Retinal pigment epithelial cell (primary cell): Measurements from ENCODE around the gene CASZ1.

ENCODE experiments used
- DNase-seq: peaks from one replicate; pipeline ENCODE4 v3.0.0-alpha.2; 2010; ENCODE audit warnings: low read depth
- H3K4me3 ChIP-seq: 2 replicates; pipeline ENCODE4 v1.5.1; 2011; ENCODE audit warnings: mild to moderate bottlenecking, low read length, control low read depth, moderate library complexity
- TF ChIP-seq, protein P1 (sequence below): conservative IDR thresholded peaks from 2 replicates; pipeline ENCODE4 v1.5.1; 2011; ENCODE audit warnings: low read depth, low read length, control low read depth, inconsistent platforms

CASZ1 gene

DNA sequence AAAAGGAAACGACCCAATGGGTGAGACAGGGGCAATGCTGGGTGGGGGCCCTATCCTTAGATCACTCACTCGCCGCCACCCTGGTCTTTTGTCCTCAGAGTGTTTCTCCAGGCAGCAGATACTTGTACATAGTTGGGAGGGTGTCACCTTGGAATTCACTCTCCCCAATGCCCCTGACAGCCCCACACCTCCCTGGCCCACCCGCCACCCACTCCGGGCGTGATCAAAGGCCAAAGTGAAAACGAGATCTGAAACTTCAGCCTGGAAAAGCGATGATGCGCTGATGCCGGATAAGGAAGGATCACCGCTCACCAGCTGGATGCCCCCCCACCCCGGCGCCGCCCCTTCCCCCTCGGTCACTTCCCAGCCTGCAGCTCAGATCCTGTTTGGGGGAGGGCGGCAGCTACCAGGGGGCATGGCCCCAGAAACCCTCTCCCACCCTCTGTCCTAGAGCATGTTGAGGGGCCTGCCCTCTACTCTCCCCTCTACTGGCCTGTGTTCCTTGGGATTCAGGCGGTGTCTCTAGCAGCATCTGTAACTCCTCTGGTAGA is 33.6 kb upstream of the CASZ1 start:
- TF ChIP-seq, protein P1, sequence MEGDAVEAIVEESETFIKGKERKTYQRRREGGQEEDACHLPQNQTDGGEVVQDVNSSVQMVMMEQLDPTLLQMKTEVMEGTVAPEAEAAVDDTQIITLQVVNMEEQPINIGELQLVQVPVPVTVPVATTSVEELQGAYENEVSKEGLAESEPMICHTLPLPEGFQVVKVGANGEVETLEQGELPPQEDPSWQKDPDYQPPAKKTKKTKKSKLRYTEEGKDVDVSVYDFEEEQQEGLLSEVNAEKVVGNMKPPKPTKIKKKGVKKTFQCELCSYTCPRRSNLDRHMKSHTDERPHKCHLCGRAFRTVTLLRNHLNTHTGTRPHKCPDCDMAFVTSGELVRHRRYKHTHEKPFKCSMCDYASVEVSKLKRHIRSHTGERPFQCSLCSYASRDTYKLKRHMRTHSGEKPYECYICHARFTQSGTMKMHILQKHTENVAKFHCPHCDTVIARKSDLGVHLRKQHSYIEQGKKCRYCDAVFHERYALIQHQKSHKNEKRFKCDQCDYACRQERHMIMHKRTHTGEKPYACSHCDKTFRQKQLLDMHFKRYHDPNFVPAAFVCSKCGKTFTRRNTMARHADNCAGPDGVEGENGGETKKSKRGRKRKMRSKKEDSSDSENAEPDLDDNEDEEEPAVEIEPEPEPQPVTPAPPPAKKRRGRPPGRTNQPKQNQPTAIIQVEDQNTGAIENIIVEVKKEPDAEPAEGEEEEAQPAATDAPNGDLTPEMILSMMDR = no peak
- no peak overlapping the region for H3K4me3 ChIP-seq
- DNase-seq = no peak

DNA sequence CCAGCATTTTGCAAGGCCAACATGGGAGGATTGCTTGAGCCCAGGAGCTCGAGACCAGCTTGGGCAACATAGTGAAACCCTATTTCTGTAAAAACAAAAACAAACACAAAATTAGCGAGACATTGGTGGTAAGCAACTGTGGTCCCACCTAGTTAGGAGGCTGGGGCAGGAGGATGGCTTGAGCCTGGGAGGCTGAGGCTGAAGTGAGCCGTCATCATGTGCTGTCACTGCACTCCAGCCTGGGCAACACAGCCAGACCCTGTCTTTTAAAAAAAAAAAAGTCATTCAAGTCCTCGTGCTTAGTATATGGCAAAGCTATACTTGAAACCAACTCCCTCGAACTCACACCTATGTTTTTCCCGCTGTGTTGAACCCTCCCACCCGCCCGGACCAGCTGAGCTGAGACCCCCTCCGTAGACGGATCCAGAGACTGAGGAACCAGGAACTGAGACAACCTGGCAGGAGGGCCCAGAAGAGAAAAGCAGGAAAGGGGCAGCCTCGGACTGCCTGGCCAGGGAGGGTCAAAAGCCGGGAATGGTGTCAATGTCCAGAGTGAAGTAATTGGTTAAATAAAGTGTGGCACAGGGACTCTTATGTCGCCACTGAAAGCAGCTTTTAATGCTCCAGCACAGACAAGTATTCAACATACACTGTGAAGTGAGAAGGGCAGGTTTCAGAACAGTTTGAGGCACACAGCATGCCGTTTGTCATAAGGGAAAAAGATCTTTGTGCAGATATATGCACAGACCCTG is 32.8 kb upstream of the CASZ1 start:
- TF ChIP-seq, protein P1 = no peak
- no peak for DNase-seq
- H3K4me3 ChIP-seq = no peak overlapping the region

DNA sequence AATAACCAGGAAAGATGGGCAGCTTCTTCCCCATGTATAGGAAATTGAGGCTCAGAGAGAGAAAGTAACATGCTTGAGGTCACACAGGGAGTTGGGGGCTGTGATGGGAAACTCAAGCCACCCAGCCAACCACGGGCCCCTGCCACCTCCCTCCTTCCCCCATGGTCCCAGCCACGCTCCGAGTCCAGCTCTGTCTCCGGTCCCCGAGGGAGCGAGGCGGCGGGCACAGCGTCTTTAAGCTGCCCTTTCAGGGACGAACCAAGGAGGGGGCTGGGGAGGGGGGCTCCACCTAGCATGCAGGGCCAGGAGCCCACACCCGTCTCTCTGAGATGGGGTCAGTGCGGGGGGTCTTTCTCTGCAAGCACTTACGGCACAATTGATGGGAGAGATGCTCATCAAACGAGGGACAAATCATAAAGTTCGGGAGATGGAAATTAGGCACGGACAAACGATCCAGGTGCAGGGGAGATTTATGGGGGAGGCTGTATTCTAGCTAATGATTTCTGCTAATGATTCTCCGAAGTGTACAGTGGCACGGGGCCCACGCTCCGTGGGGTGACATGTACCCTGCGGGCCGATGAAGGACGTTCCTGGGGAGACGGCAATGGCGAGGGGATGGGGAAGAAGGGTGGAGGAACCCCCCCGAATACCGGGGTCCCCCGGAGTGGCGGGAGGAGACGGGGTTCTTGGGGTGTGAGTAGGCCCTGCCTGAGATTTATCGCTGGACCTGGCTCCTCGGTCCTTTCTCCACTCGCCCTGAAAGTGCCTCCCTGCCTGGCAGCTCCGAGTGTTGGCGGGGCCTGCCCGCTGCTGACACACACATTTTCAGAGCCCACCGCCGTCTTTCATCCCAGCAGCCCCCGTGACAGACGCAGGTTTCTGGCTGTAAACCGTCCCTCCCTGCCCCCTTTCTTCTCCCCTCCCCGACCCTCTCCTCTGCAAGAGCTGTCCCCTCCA is 31.2 kb upstream of the CASZ1 start:
- TF ChIP-seq, protein P1 = no peak
- DNase-seq = no peak
- no peak overlapping the region for H3K4me3 ChIP-seq

DNA sequence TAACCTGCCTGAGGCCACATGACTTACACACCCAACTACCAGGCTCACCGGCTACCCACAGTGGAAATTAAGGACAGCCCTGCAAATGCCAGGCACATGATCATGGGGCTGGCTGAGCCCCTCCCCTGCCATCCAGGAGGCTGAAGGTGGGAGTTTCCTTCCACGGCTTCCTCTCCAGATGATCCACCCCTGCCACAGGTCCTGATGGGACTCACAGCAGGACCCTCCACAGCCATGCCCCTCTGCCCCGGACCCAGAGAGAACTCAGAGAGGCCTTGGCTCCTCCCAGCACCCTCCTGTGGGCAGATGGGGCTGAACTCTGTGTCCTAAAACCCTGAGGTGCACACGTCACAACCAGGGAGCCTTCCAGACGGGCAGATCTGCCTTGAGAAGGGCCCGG is 29.1 kb upstream of the CASZ1 start:
- TF ChIP-seq, protein P1 = no peak
- no peak overlapping the region for H3K4me3 ChIP-seq
- no peak for DNase-seq

DNA sequence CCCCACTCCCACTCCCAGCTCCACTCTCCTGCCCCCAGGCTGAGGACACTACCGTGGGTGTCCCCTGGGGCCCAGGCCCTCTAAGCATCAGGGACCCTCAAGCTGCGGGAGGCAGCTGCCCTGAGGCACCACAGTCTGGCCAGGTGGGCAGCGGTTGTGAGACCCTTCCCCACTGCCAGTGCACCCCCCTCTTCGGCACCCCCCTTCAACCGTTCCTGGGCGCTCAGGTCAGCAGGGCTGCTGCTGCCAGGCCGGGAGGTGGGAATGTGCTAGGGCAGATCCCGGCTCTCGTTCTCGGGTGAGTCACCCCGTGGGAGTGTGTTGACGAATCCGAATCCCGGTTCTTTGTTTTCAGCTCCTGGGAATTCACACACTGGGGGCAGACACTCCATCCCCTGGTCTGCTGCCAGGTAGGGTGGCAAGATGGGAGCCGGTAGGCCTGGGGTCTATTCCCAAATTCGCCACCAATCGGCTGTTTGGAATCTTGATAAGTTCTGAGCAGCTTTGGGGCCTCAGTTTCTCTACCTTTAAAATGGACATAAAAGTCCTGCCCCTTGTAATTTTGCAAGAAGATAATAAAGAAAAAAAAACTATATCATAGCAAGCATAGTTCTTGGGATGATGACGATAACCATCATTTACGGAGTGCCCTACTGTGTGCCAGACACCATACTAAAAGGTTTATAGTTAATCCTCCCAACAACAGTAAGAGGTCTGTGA is 28.5 kb upstream of the CASZ1 start:
- no peak overlapping the region for H3K4me3 ChIP-seq
- TF ChIP-seq, protein P1 = no peak
- DNase-seq = peak; percentile 8

DNA sequence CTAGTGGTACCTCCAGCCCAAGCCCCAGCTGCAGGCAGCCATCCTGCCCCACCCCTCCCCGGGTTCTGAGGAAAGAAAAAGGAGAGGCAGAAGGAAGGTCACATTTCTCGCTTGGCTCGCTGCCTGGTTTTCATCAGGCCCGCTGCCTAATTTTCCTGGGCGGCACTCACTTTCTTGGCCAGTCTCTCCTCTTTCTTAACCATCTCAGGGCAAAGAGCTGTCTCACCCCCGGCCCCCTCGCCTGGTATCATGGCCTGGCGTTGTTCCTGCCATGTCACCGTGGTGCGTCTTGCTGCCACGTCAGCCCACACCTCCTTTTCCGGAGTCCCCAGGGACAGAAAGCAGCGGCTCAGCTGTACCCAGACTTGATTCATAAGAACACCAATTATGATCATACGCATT is 26.6 kb upstream of the CASZ1 start:
- DNase-seq = no peak
- H3K4me3 ChIP-seq = no peak overlapping the region
- TF ChIP-seq, protein P1 = no peak
